NCI-H82 (cell line): ENCODE measurements around the gene TUBB2A.
"Not testable (repeated sequence)": the region's sequence is repeated elsewhere in the genome, so short reads cannot be mapped to it uniquely, and the experiment has no call there.

Experiments used
- DNase-seq: peaks from one replicate; lab custom pipeline; 2025; lab: John Stamatoyannopoulos, UW

Gene TUBB2A

GRCh38 chr6:3152689-3153088 is 4.7 kb downstream of the TUBB2A start:
- no peak for DNase-seq

GRCh38 chr6:3151691-3152090 is 5.7 kb downstream of the TUBB2A start:
- peak; percentile 68 for DNase-seq

GRCh38 chr6:3147914-3148757 is 9.2 kb downstream of the TUBB2A start:
- DNase-seq = no peak

- DNase-seq = no peak
Measured at GRCh38 chr6:3144571-3144970, 12.8 kb downstream of the TUBB2A start.

GRCh38 chr6:3143158-3143557 is 14.2 kb downstream of the TUBB2A start:
- DNase-seq = no peak

GRCh38 chr6:3142536-3142935 is 14.8 kb downstream of the TUBB2A start:
- no peak for DNase-seq

GRCh38 chr6:3140201-3140600 is 17.1 kb downstream of the TUBB2A start:
- DNase-seq = no peak

- peak; percentile 36 for DNase-seq
Measured at GRCh38 chr6:3139090-3139903, 18.0 kb downstream of the TUBB2A start.

GRCh38 chr6:3138341-3138740 is 19.0 kb downstream of the TUBB2A start:
- DNase-seq = no peak

- DNase-seq = not testable (repeated sequence)
Measured at GRCh38 chr6:3137873-3138272, 19.5 kb downstream of the TUBB2A start.

GRCh38 chr6:3137057-3137777 is 20.1 kb downstream of the TUBB2A start:
- no peak for DNase-seq

- no peak for DNase-seq
Measured at GRCh38 chr6:3136292-3137011, 20.9 kb downstream of the TUBB2A start.

GRCh38 chr6:3135668-3136291 is 21.6 kb downstream of the TUBB2A start:
- DNase-seq = no peak

- no peak for DNase-seq
Measured at GRCh38 chr6:3133515-3133914, 23.8 kb downstream of the TUBB2A start.

- no peak for DNase-seq
Measured at GRCh38 chr6:3131695-3132094, 25.6 kb downstream of the TUBB2A start.

- DNase-seq = no peak
Measured at GRCh38 chr6:3128356-3129108, 28.8 kb downstream of the TUBB2A start.

GRCh38 chr6:3125815-3126214 is 31.5 kb downstream of the TUBB2A start:
- no peak for DNase-seq

GRCh38 chr6:3124667-3125066 is 32.7 kb downstream of the TUBB2A start:
- DNase-seq = no peak

GRCh38 chr6:3122823-3123182 is 34.5 kb downstream of the TUBB2A start:
- DNase-seq = no peak

GRCh38 chr6:3120765-3121089 is 36.6 kb downstream of the TUBB2A start:
- DNase-seq = no peak
